ENCODE results near the gene HIGD2A. TPM values are rescaled to one million over a fixed set of nuclear protein-coding genes. Genes with fewer than 3 reads are reported as not detected.
A peak's percentile ranks its signal among the peaks of the same experiment; 100 is the strongest.

Gene HIGD2A
- polyA plus RNA-seq, 3 donors = 101 to 298 (median 260) TPM

DNA sequence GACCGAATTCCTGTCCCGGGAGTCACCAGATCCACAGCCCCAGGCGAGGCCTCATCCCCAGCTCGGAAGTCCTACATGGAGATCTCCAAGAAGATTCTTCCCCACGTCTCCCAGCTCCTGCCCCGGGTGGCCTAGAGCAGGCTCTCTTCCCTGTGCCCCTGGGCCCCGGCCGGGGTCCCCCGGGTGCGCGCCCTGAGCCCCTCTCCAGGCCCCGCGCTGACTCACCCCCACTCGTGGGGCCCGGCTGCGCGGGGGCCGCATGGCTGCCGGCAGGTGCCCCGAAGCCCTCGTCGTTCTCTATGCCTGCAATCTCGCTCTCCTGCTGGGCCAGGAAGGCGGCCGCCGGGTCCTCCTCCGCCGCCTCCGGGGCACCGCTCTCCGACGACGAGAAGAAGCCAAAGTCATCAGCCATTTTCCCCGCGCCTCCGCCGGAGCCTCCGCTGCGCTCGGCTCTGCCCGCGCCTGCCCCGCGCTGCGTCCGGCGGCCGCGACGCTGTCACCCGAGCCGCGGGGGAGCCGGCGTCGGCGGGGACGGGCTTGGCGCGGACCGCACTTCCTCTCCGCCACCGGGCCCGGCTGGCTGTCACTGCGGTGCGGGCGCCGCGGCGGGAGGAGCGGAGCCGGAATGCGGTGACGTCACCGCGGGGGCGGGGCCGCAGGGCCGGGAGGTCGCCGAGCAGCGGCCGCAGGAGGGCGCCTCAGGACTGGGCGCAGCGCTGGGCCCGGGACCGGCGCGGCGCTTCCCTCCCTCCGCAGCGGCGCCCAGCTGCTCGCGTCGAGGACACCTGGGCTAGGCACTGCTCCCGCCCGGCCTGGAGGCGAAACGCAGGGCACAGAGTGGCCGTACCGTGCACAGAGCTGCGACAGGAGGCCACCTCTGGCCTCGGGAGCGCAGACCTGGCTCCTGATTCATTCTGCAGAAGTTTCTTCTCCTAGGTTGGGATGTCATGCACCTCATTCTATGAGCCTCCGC lies 27.7 kb downstream of the HIGD2A start, which contains the start of gene CLTB:
CLTB (minus strand) TSS at position 588 of the 973 bp plus-strand sequence; CDS start at position 412, 176 bp downstream.
- Histone ChIP-seq H3K36me3 (replicated peaks in 1 of 2; ENCODE audit: control insufficient read depth in 1 of 2, insufficient read depth in 2 of 2, low read length in 2 of 2) (peaks cover 0 to 3% of the 10 kb centered on the region in 2 donors), H3K4me3 (replicated peaks in 1 of 3; ENCODE audit: low read depth in 2 of 3, low read length in 3 of 3) (peak within 1 kb of the TSS; percentile 65 to 92 (median 76)), H4K20me1 (ENCODE audit: insufficient read depth, low read length) (peaks cover 15% of the 10 kb centered on the region), H3K27me3 (ENCODE audit: control insufficient read depth in 2 of 2, insufficient read depth in 2 of 2, low read length in 2 of 2) (no peaks in the 10 kb centered on the region), H2AFZ (ENCODE audit: insufficient read depth, low read depth, low read length, poor library complexity, severe bottlenecking) (peak within 1 kb of the TSS; percentile 85), H3K79me2 (ENCODE audit: insufficient read depth, low read length) (peaks cover 35% of the 10 kb centered on the region), H3K27ac (ENCODE audit: low read depth in 1 of 2, low read length in 2 of 2) (peak within 1 kb of the TSS; percentile 20 to 85), H3K4me1 (ENCODE audit: control insufficient read depth in 1 of 2, insufficient read depth in 2 of 2, low read length in 2 of 2) (peaks cover 16 to 23% of the 10 kb centered on the region in 2 donors), H3K4me2 (replicated peaks; ENCODE audit: extremely low read depth, low read length, poor library complexity, severe bottlenecking) (peak within 1 kb of the TSS; percentile 85), H3K9ac (ENCODE audit: insufficient read depth, low read length, poor library complexity, severe bottlenecking) (peak within 1 kb of the TSS; percentile 95), H3K9me3 (replicated peaks in 1 of 2; ENCODE audit: control insufficient read depth in 1 of 2, insufficient read depth in 1 of 2, low read length in 2 of 2) (no peaks in the 10 kb centered on the region)
- H3K9me3 Mint-ChIP-seq = peaks cover 0 to 4% (median 3%) of the 10 kb centered on the region in 7 donors
- peaks cover 44% of the 10 kb centered on the region for H3K4me1 Mint-ChIP-seq
- peak within 1 kb of the TSS; percentile 57 to 89 (median 72) for H3K27ac Mint-ChIP-seq
- peaks cover 2 to 5% (median 2%) of the 10 kb centered on the region in 3 donors for H3K27me3 Mint-ChIP-seq (ENCODE audit: low read depth in 3 of 3)
- H3K4me3 Mint-ChIP-seq = peak within 1 kb of the TSS; percentile 79 to 87
- peak; percentile 86 to 93 (median 87) for DNase-seq
- WGBS (ENCODE audit: insufficient coverage) = under 1% methylated on average over 104 of the region's 107 CpGs
- intact Hi-C loops (cut with micrococcal nuclease) = loop anchor here (2.0 to 10.0 kb wide), 5 partner anchors 31 to 1719 kb away; partner anchors contain the start of genes FAF2 (in 1 of the 2), RMND5B (in 1 of the 2) and RNF44 (in 1 of the 2)
- peaks cover 5 to 16% of the 10 kb centered on the region in 2 donors for H3K36me3 Mint-ChIP-seq
- TF ChIP-seq, protein P1, sequence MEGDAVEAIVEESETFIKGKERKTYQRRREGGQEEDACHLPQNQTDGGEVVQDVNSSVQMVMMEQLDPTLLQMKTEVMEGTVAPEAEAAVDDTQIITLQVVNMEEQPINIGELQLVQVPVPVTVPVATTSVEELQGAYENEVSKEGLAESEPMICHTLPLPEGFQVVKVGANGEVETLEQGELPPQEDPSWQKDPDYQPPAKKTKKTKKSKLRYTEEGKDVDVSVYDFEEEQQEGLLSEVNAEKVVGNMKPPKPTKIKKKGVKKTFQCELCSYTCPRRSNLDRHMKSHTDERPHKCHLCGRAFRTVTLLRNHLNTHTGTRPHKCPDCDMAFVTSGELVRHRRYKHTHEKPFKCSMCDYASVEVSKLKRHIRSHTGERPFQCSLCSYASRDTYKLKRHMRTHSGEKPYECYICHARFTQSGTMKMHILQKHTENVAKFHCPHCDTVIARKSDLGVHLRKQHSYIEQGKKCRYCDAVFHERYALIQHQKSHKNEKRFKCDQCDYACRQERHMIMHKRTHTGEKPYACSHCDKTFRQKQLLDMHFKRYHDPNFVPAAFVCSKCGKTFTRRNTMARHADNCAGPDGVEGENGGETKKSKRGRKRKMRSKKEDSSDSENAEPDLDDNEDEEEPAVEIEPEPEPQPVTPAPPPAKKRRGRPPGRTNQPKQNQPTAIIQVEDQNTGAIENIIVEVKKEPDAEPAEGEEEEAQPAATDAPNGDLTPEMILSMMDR (IDR thresholded peaks at IDR 0.05) = peak; percentile 78

GRCh38 chr5:176416965-176417364 lies 28.4 kb downstream of the HIGD2A start:
- intact Hi-C loops (cut with micrococcal nuclease) = loop anchor here (2.0 to 10.0 kb wide), 5 partner anchors 30 to 1718 kb away; partner anchors contain the start of genes FAF2 (in 1 of the 2), RMND5B (in 1 of the 2) and RNF44 (in 1 of the 2)
- H3K36me3 ChIP-seq (replicated peaks in 1 of 2; ENCODE audit: control insufficient read depth in 1 of 2, insufficient read depth in 2 of 2, low read length in 2 of 2) = no peaks in the 10 kb centered on the region

More at GRCh38 chr5:176416965-176417364, 28.4 kb downstream of the HIGD2A start:
- peak overlapping the region; percentile 64 for H2AFZ ChIP-seq (ENCODE audit: insufficient read depth, low read depth, low read length, poor library complexity, severe bottlenecking)
- Mint-ChIP-seq H3K4me3 (peak overlapping the region; percentile 59 to 75), H3K27me3 (ENCODE audit: low read depth in 3 of 3) (peaks cover 2 to 5% (median 2%) of the 10 kb centered on the region in 3 donors), H3K4me1 (peaks cover 38% of the 10 kb centered on the region), H3K36me3 (peaks cover 0 to 10% of the 10 kb centered on the region in 2 donors), H3K9me3 (peaks cover 0 to 10% (median 6%) of the 10 kb centered on the region in 7 donors), H3K27ac (no peak overlapping the region)
- H4K20me1 ChIP-seq (ENCODE audit: insufficient read depth, low read length) = peaks cover 15% of the 10 kb centered on the region
- TF ChIP-seq, protein P1 (IDR thresholded peaks at IDR 0.05) = no peak
- H3K9ac ChIP-seq (ENCODE audit: insufficient read depth, low read length, poor library complexity, severe bottlenecking) = no peak overlapping the region
- H3K79me2 ChIP-seq (ENCODE audit: insufficient read depth, low read length) = peaks cover 33% of the 10 kb centered on the region
- no peaks in the 10 kb centered on the region for H3K9me3 ChIP-seq (replicated peaks in 1 of 2; ENCODE audit: control insufficient read depth in 1 of 2, insufficient read depth in 1 of 2, low read length in 2 of 2)
- H3K27me3 ChIP-seq (ENCODE audit: control insufficient read depth in 2 of 2, insufficient read depth in 2 of 2, low read length in 2 of 2) = no peaks in the 10 kb centered on the region
- peaks cover 16 to 23% of the 10 kb centered on the region in 2 donors for H3K4me1 ChIP-seq (ENCODE audit: control insufficient read depth in 1 of 2, insufficient read depth in 2 of 2, low read length in 2 of 2)
- H3K27ac ChIP-seq (ENCODE audit: low read depth in 1 of 2, low read length in 2 of 2) = no peak overlapping the region
- WGBS (ENCODE audit: insufficient coverage) = 91% methylated on average over 11 of the region's 11 CpGs
- H3K4me2 ChIP-seq (replicated peaks; ENCODE audit: extremely low read depth, low read length, poor library complexity, severe bottlenecking) = peak overlapping the region; percentile 85
- peak overlapping the region in 1 of 3 experiments; percentile 92 for H3K4me3 ChIP-seq (replicated peaks in 1 of 3; ENCODE audit: low read depth in 2 of 3, low read length in 3 of 3)
- DNase-seq = no peak
